ENCODE results near the gene RNASEH2A.
"Not testable (repeated sequence)": the region's sequence is repeated elsewhere in the genome, so short reads cannot be mapped to it uniquely, and the experiment has no call there.

RNASEH2A gene

GRCh38 chr19:12833418-12833737, 27.0 kb downstream of the RNASEH2A start:
- no peak for DNase-seq (ENCODE audit: low spot score)

- DNase-seq (ENCODE audit: low spot score), result peak; percentile 95
Measured at GRCh38 chr19:12833738-12834565, 27.6 kb downstream of the RNASEH2A start.

- DNase-seq (ENCODE audit: low spot score), result peak; percentile 43
Measured at GRCh38 chr19:12834566-12834943, 28.2 kb downstream of the RNASEH2A start, which contains the start of gene RTBDN. Gene RTBDN, minus strand, starts transcription at chr19:12834579. Its CDS starts 4,600 bp downstream, at chr19:12829979.

GRCh38 chr19:12834976-12835757, 28.8 kb downstream of the RNASEH2A start:
- peak; percentile 84 for DNase-seq (ENCODE audit: low spot score)

GRCh38 chr19:12836529-12836863, 30.1 kb downstream of the RNASEH2A start:
- no peak for DNase-seq (ENCODE audit: low spot score)

GRCh38 chr19:12837225-12837624, 30.8 kb downstream of the RNASEH2A start:
- no peak for DNase-seq (ENCODE audit: low spot score)

GRCh38 chr19:12838182-12838885, 31.9 kb downstream of the RNASEH2A start, which contains the start of gene MAST1:
Gene MAST1, plus strand, starts transcription at chr19:12838515. Its CDS starts 58 bp downstream, at chr19:12838573.
- DNase-seq (ENCODE audit: low spot score), result peak; percentile 89

GRCh38 chr19:12838886-12839756, 32.7 kb downstream of the RNASEH2A start:
- DNase-seq (ENCODE audit: low spot score), result no peak

- DNase-seq (ENCODE audit: low spot score), result peak; percentile 87
Measured at GRCh38 chr19:12840091-12841079, 34.0 kb downstream of the RNASEH2A start.

GRCh38 chr19:12841094-12841493, 34.7 kb downstream of the RNASEH2A start:
- peak; percentile 90 for DNase-seq (ENCODE audit: low spot score)

GRCh38 chr19:12842511-12842910, 36.1 kb downstream of the RNASEH2A start:
- DNase-seq (ENCODE audit: low spot score), result no peak

- DNase-seq (ENCODE audit: low spot score), result no peak
Measured at GRCh38 chr19:12843328-12843727, 36.9 kb downstream of the RNASEH2A start.

GRCh38 chr19:12843999-12844732, 37.8 kb downstream of the RNASEH2A start:
- no peak for DNase-seq (ENCODE audit: low spot score)

GRCh38 chr19:12846613-12847012, 40.2 kb downstream of the RNASEH2A start:
- DNase-seq (ENCODE audit: low spot score), result not testable (repeated sequence)

GRCh38 chr19:12847159-12848139, 41.1 kb downstream of the RNASEH2A start:
- DNase-seq (ENCODE audit: low spot score), result peak; percentile 95

GRCh38 chr19:12856653-12857052, 50.3 kb downstream of the RNASEH2A start:
- DNase-seq (ENCODE audit: low spot score), result no peak

- DNase-seq (ENCODE audit: low spot score), result no peak
Measured at GRCh38 chr19:12858041-12858928, 51.9 kb downstream of the RNASEH2A start.

All from D341Med (cell line).